Progenitor cell of endocrine pancreas (in vitro differentiated cells): ENCODE measurements around the gene SLC1A1. TPM values are rescaled to one million over a fixed set of nuclear protein-coding genes. Genes with fewer than 3 reads are reported as not detected.

Experiments
- DNase-seq: peaks from one replicate; pipeline ENCODE4 v3.0.0; 2021; ENCODE audit warnings: low spot score; ENCODE audit not compliant: unreplicated experiment
- H3K27ac Mint-ChIP-seq: 2 replicates; pipeline ENCODE4 v1.8.0; 2021; ENCODE audit warnings: mild to moderate bottlenecking, moderate library complexity, mixed read lengths
- H3K27me3 Mint-ChIP-seq: 2 replicates; pipeline ENCODE4 v1.8.0; 2021; ENCODE audit warnings: mixed read lengths
- H3K36me3 Mint-ChIP-seq: 2 replicates; pipeline ENCODE4 v1.8.0; 2022; ENCODE audit warnings: mixed read lengths; ENCODE audit not compliant: insufficient read depth
- H3K4me1 Mint-ChIP-seq: 2 replicates; pipeline ENCODE4 v1.8.0; 2021; ENCODE audit warnings: low read depth, mixed read lengths
- H3K4me3 Mint-ChIP-seq: 2 replicates; pipeline ENCODE4 v1.8.0; 2021; ENCODE audit warnings: low read depth, mild to moderate bottlenecking, moderate library complexity, mixed read lengths
- H3K9me3 Mint-ChIP-seq: 2 replicates; pipeline ENCODE4 v1.8.0; 2021; ENCODE audit warnings: low read depth, mixed read lengths
- total RNA-seq: library from RNA; stranded (reverse); gene quantifications from 2 replicates; pipeline ENCODE4 v1.2.1, GENCODE V29; 2021
- TF ChIP-seq, protein P1 (sequence below): fragments of 200-600 bp; sonication (generic); IDR thresholded peaks from one replicate; pipeline ENCODE4 v1.5.0; 2021; ENCODE audit warnings: antibody characterized with exemption, mild to moderate bottlenecking; ENCODE audit not compliant: unreplicated experiment

The SLC1A1 gene
- total RNA-seq, 1 donor from 2014 or later, result 3.8 TPM

- H3K27ac Mint-ChIP-seq, result no peak overlapping the region
- H3K36me3 Mint-ChIP-seq, result peaks cover 1% of the 10 kb centered on the region
- H3K9me3 Mint-ChIP-seq, result peaks cover 3% of the 10 kb centered on the region
- H3K4me1 Mint-ChIP-seq, result no peaks in the 10 kb centered on the region
- TF ChIP-seq, protein P1, sequence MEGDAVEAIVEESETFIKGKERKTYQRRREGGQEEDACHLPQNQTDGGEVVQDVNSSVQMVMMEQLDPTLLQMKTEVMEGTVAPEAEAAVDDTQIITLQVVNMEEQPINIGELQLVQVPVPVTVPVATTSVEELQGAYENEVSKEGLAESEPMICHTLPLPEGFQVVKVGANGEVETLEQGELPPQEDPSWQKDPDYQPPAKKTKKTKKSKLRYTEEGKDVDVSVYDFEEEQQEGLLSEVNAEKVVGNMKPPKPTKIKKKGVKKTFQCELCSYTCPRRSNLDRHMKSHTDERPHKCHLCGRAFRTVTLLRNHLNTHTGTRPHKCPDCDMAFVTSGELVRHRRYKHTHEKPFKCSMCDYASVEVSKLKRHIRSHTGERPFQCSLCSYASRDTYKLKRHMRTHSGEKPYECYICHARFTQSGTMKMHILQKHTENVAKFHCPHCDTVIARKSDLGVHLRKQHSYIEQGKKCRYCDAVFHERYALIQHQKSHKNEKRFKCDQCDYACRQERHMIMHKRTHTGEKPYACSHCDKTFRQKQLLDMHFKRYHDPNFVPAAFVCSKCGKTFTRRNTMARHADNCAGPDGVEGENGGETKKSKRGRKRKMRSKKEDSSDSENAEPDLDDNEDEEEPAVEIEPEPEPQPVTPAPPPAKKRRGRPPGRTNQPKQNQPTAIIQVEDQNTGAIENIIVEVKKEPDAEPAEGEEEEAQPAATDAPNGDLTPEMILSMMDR, result no peak
- no peak overlapping the region for H3K4me3 Mint-ChIP-seq
- H3K27me3 Mint-ChIP-seq, result no peaks in the 10 kb centered on the region
- no peak for DNase-seq
These were observed 78.8 kb downstream of the SLC1A1 start for GRCh38 chr9:4569101-4569500.

- Mint-ChIP-seq H3K4me3 (no peak overlapping the region), H3K36me3 (peaks cover 2% of the 10 kb centered on the region), H3K27me3 (no peaks in the 10 kb centered on the region), H3K4me1 (no peaks in the 10 kb centered on the region), H3K27ac (no peak overlapping the region), H3K9me3 (no peaks in the 10 kb centered on the region)
- TF ChIP-seq, protein P1, result no peak
- DNase-seq, result no peak
These were observed 82.0 kb downstream of the SLC1A1 start for GRCh38 chr9:4572184-4572826.

DNA sequence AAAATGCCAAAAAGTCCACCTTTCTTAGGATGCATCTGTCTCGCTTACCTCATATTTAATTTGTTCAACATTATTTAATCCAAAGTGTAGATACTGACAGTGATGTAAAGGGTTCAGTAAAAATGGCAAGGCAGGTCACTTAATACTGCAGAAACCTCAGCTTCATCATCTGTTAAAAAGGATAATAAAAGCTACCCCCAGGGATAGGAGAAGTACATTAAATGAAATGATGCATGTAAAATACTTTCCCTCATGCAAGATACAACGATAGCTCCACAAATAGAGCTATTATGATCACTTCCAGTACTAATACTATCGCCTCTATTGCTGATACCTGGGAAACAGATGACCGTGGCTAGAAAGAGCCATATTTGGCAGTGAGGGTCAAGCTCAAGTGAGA is 82.9 kb downstream of the SLC1A1 start:
- Mint-ChIP-seq H3K27ac (no peak overlapping the region), H3K27me3 (no peaks in the 10 kb centered on the region), H3K4me3 (no peak overlapping the region), H3K4me1 (no peaks in the 10 kb centered on the region), H3K36me3 (peaks cover 3% of the 10 kb centered on the region), H3K9me3 (no peaks in the 10 kb centered on the region)
- no peak for DNase-seq
- TF ChIP-seq, protein P1, result no peak

- Mint-ChIP-seq H3K27me3 (no peaks in the 10 kb centered on the region), H3K36me3 (peaks cover 4% of the 10 kb centered on the region), H3K4me1 (no peaks in the 10 kb centered on the region), H3K27ac (no peak overlapping the region), H3K4me3 (no peak overlapping the region), H3K9me3 (no peaks in the 10 kb centered on the region)
- TF ChIP-seq, protein P1, result no peak
- no peak for DNase-seq
These were observed 83.5 kb downstream of the SLC1A1 start for GRCh38 chr9:4573634-4574389.

DNA sequence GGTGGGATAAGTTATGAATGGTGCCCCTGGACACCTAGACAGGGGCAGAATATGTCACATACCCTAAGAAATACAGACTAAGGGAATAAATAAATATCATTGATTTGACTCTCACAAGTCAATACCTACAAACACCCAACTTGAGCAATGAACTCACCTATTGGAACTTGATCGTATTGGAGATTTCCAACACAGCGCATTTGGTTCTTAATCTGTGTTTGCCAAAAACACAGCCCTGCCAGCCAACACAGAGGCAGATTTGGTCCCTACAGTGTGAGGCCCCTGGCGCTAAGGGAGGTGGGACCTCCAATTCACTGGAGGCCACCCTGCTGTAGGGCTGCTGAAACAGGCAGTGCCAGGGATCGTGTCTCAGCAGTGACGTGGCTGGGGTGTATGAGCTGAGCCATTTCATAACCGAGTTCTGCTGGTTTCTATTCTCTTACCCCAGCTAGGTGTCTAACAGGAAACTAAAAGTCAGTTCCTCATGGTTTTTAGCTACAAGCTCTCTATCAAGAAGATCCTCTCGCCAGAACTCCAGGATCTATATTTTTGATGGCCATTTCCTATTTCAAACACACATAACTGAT is 84.5 kb downstream of the SLC1A1 start:
- Mint-ChIP-seq H3K9me3 (no peaks in the 10 kb centered on the region), H3K36me3 (peaks cover 4% of the 10 kb centered on the region), H3K4me1 (no peaks in the 10 kb centered on the region), H3K27me3 (no peaks in the 10 kb centered on the region), H3K4me3 (no peak overlapping the region), H3K27ac (no peak overlapping the region)
- TF ChIP-seq, protein P1, result no peak
- no peak for DNase-seq
